HUES6 (cell line): ENCODE results near the gene SCAI.
"Not testable (repeated sequence)": the region's sequence is repeated elsewhere in the genome, so short reads cannot be mapped to it uniquely, and the experiment has no call there.

ENCODE experiments used
- H3K27ac ChIP-seq: 2 replicates; pipeline ENCODE4 v1.7.0; 2013; ENCODE audit warnings: low read depth, mild to moderate bottlenecking, low read length, inconsistent platforms
- H3K27me3 ChIP-seq: 2 replicates; pipeline ENCODE4 v1.6.1; 2013; ENCODE audit warnings: low read length; ENCODE audit not compliant: control insufficient read depth, insufficient read depth
- H3K36me3 ChIP-seq: 2 replicates; pipeline ENCODE4 v1.6.1; 2013; ENCODE audit warnings: low read length; ENCODE audit not compliant: control insufficient read depth, insufficient read depth
- H3K4me1 ChIP-seq: 2 replicates; pipeline ENCODE4 v1.6.1; 2013; ENCODE audit warnings: low read length; ENCODE audit not compliant: control insufficient read depth, insufficient read depth
- H3K4me3 ChIP-seq: 2 replicates; pipeline ENCODE4 v1.5.1; 2013; ENCODE audit warnings: low read depth, low read length
- H3K9ac ChIP-seq: one replicate; pipeline ENCODE4 v1.6.1; 2013; ENCODE audit warnings: mild to moderate bottlenecking, low read length
- H3K9me3 ChIP-seq: 2 replicates; pipeline ENCODE4 v1.6.1; 2013; ENCODE audit warnings: low read depth, low read length; ENCODE audit not compliant: control insufficient read depth, insufficient read depth

Gene SCAI

GRCh38 chr9:125126019-125126746 lies 17.1 kb downstream of the SCAI start:
- Histone ChIP-seq H3K4me3 (no peak overlapping the region), H3K4me1 (peaks cover 5% of the 10 kb centered on the region), H3K9ac (no peak overlapping the region), H3K27me3 (no peaks in the 10 kb centered on the region), H3K36me3 (no peaks in the 10 kb centered on the region), H3K9me3 (no peaks in the 10 kb centered on the region), H3K27ac (no peak overlapping the region)

GRCh38 chr9:125125523-125125922 lies 17.8 kb downstream of the SCAI start:
- H3K27me3 ChIP-seq, result no peaks in the 10 kb centered on the region
- H3K9me3 ChIP-seq, result no peaks in the 10 kb centered on the region
- H3K36me3 ChIP-seq, result no peaks in the 10 kb centered on the region
- H3K4me3 ChIP-seq, result no peak overlapping the region
- no peak overlapping the region for H3K27ac ChIP-seq
- H3K4me1 ChIP-seq, result peaks cover 7% of the 10 kb centered on the region
- no peak overlapping the region for H3K9ac ChIP-seq

- Histone ChIP-seq H3K9ac (no peak overlapping the region), H3K27me3 (no peaks in the 10 kb centered on the region), H3K9me3 (no peaks in the 10 kb centered on the region), H3K4me3 (no peak overlapping the region), H3K36me3 (no peaks in the 10 kb centered on the region), H3K27ac (no peak overlapping the region), H3K4me1 (peaks cover 5% of the 10 kb centered on the region)
These were observed 22.2 kb downstream of the SCAI start for GRCh38 chr9:125121146-125121545.

DNA sequence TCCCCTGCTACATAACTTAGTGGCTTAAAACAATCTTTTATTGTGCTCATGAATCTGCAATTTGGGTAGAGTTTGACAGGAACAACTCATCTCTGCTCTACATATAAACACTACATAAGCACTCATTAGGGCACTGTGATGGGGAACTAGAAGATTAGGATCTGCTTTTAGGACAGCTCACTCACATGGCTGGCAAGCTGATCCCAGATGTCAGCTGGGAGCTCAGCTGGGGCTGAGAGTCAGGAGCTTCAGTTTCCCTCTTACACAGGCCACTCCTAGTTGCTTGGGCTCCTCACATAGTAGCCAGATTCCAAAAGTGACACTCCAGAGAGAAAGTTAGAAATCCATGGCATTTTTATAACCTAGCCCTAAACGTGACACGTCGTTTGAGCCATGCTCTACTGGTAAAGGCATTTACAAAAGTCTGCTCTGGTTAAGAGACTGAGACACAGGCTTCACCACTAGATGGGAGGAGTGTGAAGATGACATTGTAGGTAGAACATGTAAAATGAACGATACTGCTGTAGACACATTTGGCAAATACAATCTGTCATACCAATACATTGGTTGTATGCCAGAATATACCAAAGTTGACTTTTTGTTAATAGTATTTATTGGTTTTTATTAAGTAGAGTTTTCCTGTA lies 23.6 kb downstream of the SCAI start:
- no peaks in the 10 kb centered on the region for H3K27me3 ChIP-seq
- H3K27ac ChIP-seq, result no peak overlapping the region
- no peaks in the 10 kb centered on the region for H3K9me3 ChIP-seq
- no peaks in the 10 kb centered on the region for H3K36me3 ChIP-seq
- peaks cover 3% of the 10 kb centered on the region; the same call in 1 of the 2 replicates for H3K4me1 ChIP-seq
- no peak overlapping the region for H3K9ac ChIP-seq
- no peak overlapping the region for H3K4me3 ChIP-seq

DNA sequence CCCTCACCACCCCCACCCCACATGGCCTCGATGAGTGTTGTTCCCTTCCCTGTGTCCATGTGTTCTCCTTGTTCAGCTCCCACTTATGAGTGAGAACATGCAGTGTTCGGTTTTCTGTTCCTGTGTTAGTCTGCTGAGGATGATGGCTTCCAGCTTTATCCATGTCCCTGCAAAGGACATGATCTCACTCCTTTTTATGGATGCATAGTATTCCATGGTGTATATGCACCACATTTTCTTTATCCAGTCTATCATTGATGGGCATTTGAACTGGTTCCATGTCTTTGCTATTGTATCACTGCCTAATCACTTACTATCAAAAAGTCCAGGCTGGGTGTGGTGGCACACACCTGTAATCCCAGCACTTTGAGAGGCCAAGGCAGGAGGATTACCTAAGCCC lies 24.6 kb downstream of the SCAI start:
- H3K9ac ChIP-seq, H3K27ac ChIP-seq, H3K36me3 ChIP-seq, H3K9me3 ChIP-seq, H3K4me3 ChIP-seq, H3K27me3 ChIP-seq, H3K4me1 ChIP-seq: not testable (repeated sequence)

DNA sequence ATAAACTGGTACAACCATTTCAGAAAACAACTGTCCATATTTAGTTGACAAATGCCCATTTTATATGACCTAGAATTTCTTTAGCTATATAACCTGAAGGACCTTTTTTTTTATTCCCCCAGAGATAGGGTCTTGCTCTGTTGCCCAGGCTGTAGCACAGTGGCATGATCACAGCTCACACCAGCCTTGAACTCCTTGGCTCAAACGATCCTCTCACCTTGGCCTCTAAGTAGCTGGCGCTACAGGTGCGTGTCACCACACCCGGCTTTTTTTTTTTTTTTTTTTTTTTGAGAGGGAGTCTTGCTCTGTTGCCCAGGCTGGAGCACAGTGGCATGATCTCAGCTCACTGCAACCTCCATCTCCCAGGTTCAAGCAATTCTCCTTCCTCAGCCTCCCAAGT lies 28.8 kb downstream of the SCAI start:
- peaks cover 22% of the 10 kb centered on the region for H3K9me3 ChIP-seq
- H3K36me3 ChIP-seq, H3K9ac ChIP-seq, H3K4me3 ChIP-seq, H3K27me3 ChIP-seq, H3K4me1 ChIP-seq, H3K27ac ChIP-seq: not testable (repeated sequence)

DNA sequence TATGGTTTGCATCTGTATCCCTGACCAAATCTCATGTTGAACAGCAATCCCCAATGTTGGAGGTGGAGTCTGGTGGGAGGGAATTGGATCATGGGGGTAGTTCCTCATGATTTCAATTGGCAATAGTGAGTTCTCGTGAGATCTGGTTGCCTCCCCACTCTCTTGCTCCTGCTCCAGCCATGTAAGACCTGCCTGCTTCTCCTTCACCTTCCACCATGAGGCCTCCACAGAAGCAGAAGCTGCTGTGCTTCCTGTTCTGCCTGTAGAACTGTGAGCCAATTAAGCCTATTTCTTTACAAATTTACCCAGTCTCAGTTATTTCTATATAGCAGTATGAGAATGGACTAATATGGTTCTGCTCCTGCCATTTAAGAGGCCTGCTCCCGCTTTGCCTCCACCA lies 32.9 kb downstream of the SCAI start:
- H3K27me3 ChIP-seq, result no peaks in the 10 kb centered on the region
- no peaks in the 10 kb centered on the region for H3K4me1 ChIP-seq
- no peak overlapping the region for H3K9ac ChIP-seq
- H3K36me3 ChIP-seq, result peaks cover 2% of the 10 kb centered on the region; the same call in 1 of the 2 replicates
- H3K9me3 ChIP-seq, result peaks cover 28% of the 10 kb centered on the region
- no peak overlapping the region for H3K27ac ChIP-seq
- H3K4me3 ChIP-seq, result no peak overlapping the region

GRCh38 chr9:125108541-125108940 lies 34.8 kb downstream of the SCAI start:
- H3K27ac ChIP-seq, H3K4me3 ChIP-seq, H3K4me1 ChIP-seq, H3K36me3 ChIP-seq, H3K9ac ChIP-seq, H3K27me3 ChIP-seq: not testable (repeated sequence)
- H3K9me3 ChIP-seq, result peaks cover 26% of the 10 kb centered on the region

DNA sequence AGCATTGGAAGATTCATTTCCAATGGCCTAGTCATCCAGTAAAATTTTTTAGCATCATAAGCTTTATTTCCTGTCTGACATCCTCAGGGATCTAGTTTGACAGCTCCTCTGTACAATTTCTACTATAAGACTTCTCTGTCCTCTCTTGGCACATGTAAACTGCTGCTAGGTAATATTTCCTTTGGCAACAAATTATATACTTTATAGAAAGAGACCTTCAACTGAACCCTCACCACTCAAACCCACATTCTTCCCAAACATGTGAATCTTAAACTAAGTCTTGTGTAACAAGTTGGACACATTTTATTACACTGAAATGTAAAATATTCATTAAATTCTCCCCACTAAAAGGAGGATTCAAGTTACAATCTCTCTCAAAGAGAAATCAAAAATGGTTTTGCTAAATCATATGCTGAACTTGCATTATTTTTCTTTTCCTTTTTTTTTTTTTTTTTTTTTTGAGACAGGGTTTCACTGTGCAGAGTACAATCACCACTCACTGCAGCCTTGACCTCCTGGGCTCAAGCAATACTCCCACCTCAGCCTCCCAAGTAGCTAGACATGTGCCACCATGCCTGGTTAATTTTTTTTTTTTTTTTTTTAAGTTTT lies 36.9 kb downstream of the SCAI start:
- Histone ChIP-seq H3K9ac (no peak overlapping the region), H3K9me3 (peaks cover 12% of the 10 kb centered on the region), H3K27ac (no peak overlapping the region), H3K27me3 (no peaks in the 10 kb centered on the region), H3K4me1 (no peaks in the 10 kb centered on the region), H3K36me3 (peaks cover 2% of the 10 kb centered on the region; the same call in 1 of the 2 replicates), H3K4me3 (no peak overlapping the region)

GRCh38 chr9:125103770-125104460 lies 39.4 kb downstream of the SCAI start:
- H3K9me3 ChIP-seq, result peaks cover 6% of the 10 kb centered on the region
- H3K4me3 ChIP-seq, result no peak overlapping the region
- no peaks in the 10 kb centered on the region for H3K36me3 ChIP-seq
- H3K9ac ChIP-seq, result no peak overlapping the region
- H3K27me3 ChIP-seq, result no peaks in the 10 kb centered on the region
- H3K27ac ChIP-seq, result no peak overlapping the region
- H3K4me1 ChIP-seq, result no peaks in the 10 kb centered on the region

DNA sequence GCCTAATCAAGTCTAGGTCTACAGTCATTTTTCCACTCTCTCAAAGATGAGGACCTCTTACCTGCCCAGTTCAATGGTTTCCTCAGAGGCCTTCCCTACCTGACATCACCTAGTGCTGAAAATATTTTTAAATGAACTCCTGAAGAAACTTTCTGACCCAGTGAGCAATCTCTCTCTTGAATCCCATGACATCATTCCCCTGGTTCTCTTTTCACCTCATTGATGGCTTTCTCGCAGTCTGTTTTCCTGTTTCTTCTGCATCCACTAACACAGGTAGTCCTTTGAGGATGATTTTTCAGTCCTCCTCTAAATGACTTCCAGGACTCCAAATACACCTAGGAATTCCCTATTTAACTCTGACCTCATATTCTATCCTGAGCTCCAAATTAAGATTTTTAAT lies 40.3 kb downstream of the SCAI start:
- Histone ChIP-seq H3K4me3 (no peak overlapping the region), H3K36me3 (no peaks in the 10 kb centered on the region), H3K9me3 (peaks cover 6% of the 10 kb centered on the region), H3K4me1 (no peaks in the 10 kb centered on the region), H3K9ac (no peak overlapping the region), H3K27me3 (no peaks in the 10 kb centered on the region), H3K27ac (no peak overlapping the region)
